Ishikawa (cell line): ENCODE measurements around the gene KCNK7.

Source experiments
- CEBPB ChIP-seq: IDR thresholded peaks from 2 replicates; pipeline ENCODE4 v1.6.1; 2012
- CREB1 ChIP-seq: IDR thresholded peaks from 2 replicates; pipeline ENCODE4 v1.6.1; 2012; ENCODE audit warnings: low read depth
- EGR1 ChIP-seq: IDR thresholded peaks from 2 replicates; pipeline ENCODE4 v1.6.1; 2012
- EP300 ChIP-seq: IDR thresholded peaks from 2 replicates; pipeline ENCODE4 v1.6.1; 2012; ENCODE audit warnings: borderline replicate concordance
- FOXM1 ChIP-seq: IDR thresholded peaks from 2 replicates; pipeline ENCODE4 v1.6.1; 2012; ENCODE audit warnings: low read depth, borderline replicate concordance
- NFIC ChIP-seq: IDR thresholded peaks from 2 replicates; pipeline ENCODE4 v1.6.1; 2012
- RAD21 ChIP-seq: IDR thresholded peaks from 2 replicates; pipeline ENCODE4 v1.6.1; 2012; ENCODE audit warnings: low read depth
- TAF1 ChIP-seq: IDR thresholded peaks from 2 replicates; pipeline ENCODE4 v1.6.1; 2012; ENCODE audit warnings: low read depth, mild to moderate bottlenecking
- TCF12 ChIP-seq: IDR thresholded peaks from 2 replicates; pipeline ENCODE4 v1.6.1; 2012; ENCODE audit warnings: low read depth
- TEAD4 ChIP-seq: IDR thresholded peaks from 2 replicates; pipeline ENCODE4 v1.6.1; 2012
- YY1 ChIP-seq: IDR thresholded peaks from 2 replicates; pipeline ENCODE4 v1.6.1; 2012; ENCODE audit warnings: low read depth
- ZBTB7A ChIP-seq: IDR thresholded peaks from 2 replicates; pipeline ENCODE4 v1.6.1; 2012; ENCODE audit warnings: low read depth
- TF ChIP-seq, protein P1 (sequence below): IDR thresholded peaks from 2 replicates; pipeline ENCODE4 v1.6.1; 2012; ENCODE audit warnings: low read depth, mild to moderate bottlenecking
- TF ChIP-seq, protein P2 (sequence below): IDR thresholded peaks from 2 replicates; pipeline ENCODE4 v1.6.1; 2012
- TF ChIP-seq, protein P3 (sequence below): IDR thresholded peaks from 2 replicates; pipeline ENCODE4 v1.6.1; 2012

KCNK7 gene

DNA sequence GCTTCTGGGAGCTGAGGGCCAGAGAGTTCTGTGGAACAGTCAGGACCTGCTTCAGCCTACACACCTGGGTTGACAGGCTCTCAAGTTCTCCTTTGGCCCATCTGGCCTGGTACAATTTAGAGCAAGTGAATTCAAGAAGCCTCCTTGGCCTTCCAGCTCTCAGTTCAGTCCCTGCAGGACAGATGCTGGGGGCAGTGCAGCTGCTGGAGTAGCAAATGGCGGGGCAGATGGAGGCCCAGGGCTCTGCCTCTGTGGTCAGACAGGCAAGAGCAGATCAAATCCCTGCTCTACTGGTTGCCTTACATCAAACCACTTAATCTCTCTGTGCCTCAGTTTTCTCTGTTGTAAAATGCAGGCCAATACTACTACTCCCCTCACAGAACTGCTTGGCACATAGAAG lies 8.7 kb upstream of the KCNK7 start:
- TF ChIP-seq, protein P1, sequence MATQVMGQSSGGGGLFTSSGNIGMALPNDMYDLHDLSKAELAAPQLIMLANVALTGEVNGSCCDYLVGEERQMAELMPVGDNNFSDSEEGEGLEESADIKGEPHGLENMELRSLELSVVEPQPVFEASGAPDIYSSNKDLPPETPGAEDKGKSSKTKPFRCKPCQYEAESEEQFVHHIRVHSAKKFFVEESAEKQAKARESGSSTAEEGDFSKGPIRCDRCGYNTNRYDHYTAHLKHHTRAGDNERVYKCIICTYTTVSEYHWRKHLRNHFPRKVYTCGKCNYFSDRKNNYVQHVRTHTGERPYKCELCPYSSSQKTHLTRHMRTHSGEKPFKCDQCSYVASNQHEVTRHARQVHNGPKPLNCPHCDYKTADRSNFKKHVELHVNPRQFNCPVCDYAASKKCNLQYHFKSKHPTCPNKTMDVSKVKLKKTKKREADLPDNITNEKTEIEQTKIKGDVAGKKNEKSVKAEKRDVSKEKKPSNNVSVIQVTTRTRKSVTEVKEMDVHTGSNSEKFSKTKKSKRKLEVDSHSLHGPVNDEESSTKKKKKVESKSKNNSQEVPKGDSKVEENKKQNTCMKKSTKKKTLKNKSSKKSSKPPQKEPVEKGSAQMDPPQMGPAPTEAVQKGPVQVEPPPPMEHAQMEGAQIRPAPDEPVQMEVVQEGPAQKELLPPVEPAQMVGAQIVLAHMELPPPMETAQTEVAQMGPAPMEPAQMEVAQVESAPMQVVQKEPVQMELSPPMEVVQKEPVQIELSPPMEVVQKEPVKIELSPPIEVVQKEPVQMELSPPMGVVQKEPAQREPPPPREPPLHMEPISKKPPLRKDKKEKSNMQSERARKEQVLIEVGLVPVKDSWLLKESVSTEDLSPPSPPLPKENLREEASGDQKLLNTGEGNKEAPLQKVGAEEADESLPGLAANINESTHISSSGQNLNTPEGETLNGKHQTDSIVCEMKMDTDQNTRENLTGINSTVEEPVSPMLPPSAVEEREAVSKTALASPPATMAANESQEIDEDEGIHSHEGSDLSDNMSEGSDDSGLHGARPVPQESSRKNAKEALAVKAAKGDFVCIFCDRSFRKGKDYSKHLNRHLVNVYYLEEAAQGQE = no peak
- TF ChIP-seq TAF1 (no peak), EP300 (no peak), CEBPB (no peak), FOXM1 (no peak), EGR1 (no peak), TEAD4 (no peak), TCF12 (no peak), CREB1 (no peak), RAD21 (no peak), ZBTB7A (no peak), NFIC (no peak)
- TF ChIP-seq, protein P2, sequence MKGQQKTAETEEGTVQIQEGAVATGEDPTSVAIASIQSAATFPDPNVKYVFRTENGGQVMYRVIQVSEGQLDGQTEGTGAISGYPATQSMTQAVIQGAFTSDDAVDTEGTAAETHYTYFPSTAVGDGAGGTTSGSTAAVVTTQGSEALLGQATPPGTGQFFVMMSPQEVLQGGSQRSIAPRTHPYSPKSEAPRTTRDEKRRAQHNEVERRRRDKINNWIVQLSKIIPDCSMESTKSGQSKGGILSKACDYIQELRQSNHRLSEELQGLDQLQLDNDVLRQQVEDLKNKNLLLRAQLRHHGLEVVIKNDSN = no peak
- TF ChIP-seq, protein P3, sequence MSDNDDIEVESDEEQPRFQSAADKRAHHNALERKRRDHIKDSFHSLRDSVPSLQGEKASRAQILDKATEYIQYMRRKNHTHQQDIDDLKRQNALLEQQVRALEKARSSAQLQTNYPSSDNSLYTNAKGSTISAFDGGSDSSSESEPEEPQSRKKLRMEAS = no peak

DNA sequence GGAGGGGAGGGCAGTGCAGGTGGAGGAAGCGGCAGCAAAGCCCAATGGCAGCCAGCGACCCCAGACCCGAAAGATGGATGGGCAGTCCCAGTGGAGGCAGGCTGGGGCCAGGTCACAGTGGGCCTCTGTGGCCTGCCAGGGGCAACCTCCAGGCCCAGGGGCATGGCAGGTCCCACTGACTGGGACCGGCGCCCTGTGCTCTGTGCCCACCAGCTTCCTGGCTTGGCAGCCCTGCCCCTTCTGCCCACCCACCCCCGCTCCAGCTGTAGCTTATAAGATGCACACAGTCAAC lies 4.3 kb upstream of the KCNK7 start:
- TF ChIP-seq YY1 = no peak
- no peak for TF ChIP-seq CREB1
- TF ChIP-seq TEAD4 = no peak
- no peak for TF ChIP-seq CEBPB
- no peak for TF ChIP-seq FOXM1
- no peak for TF ChIP-seq TAF1
- no peak for TF ChIP-seq ZBTB7A
- TF ChIP-seq RAD21 = no peak
- TF ChIP-seq, protein P1 = no peak
- TF ChIP-seq, protein P2 = no peak
- no peak for TF ChIP-seq TCF12
- no peak for TF ChIP-seq EP300
- TF ChIP-seq, protein P3 = no peak
- TF ChIP-seq NFIC = no peak
- TF ChIP-seq EGR1 = no peak

DNA sequence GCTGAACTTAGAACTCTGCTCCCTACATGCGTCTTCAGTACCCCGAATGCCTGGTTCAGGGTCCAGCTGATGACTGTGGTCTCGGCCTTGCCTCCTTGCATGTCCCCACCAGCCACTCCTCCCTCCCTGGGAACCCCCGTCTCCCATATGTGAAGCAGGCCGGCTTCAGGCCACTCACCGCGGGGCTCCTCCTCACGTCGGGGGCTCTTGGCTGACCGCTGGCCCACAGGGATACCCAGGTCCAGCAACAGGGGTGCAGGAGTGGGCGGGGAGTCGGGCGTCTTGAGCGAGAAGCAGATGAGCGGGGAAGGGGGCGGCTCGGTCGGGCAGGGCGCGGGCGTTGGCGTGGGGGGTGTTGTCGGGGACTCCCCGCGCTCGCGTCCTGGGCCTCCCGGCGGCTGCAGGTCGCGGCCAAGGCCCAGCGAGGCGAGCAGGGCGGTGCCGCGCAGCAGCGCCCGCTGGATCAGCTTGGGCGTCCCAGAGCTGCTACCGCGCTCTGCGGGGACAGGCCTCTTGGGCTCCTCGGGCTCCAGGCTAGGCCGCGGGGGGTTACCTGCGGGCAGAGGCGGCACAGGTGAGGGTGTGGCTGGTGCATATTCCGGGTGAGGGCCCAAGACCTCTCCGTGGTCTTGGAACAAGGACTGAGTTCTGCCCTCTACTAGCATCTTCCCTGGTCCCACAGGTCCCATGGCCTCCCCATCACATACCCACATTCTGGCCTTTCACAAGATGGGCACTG lies 3.8 kb upstream of the KCNK7 start:
- no peak for TF ChIP-seq CEBPB
- no peak for TF ChIP-seq EP300
- no peak for TF ChIP-seq EGR1
- no peak for TF ChIP-seq FOXM1
- no peak for TF ChIP-seq ZBTB7A
- TF ChIP-seq, protein P1 = no peak
- no peak for TF ChIP-seq RAD21
- TF ChIP-seq TCF12 = no peak
- no peak for TF ChIP-seq YY1
- no peak for TF ChIP-seq NFIC
- TF ChIP-seq, protein P2 = no peak
- no peak for TF ChIP-seq TAF1
- TF ChIP-seq, protein P3 = no peak
- TF ChIP-seq CREB1 = no peak
- TF ChIP-seq TEAD4 = no peak
